Central memory CD4-positive, alpha-beta T cell (primary cell): Measurements from ENCODE around the gene SCIN.

Source experiments
- DNase-seq: peaks from one replicate; pipeline ENCODE4 v3.0.0; 2022

SCIN gene

GRCh38 chr7:12569673-12570072 is 847 bp upstream of the SCIN start:
- DNase-seq = no peak

- DNase-seq = no peak
Observed at GRCh38 chr7:12570168-12570533, 369 bp upstream of the SCIN start.

DNA sequence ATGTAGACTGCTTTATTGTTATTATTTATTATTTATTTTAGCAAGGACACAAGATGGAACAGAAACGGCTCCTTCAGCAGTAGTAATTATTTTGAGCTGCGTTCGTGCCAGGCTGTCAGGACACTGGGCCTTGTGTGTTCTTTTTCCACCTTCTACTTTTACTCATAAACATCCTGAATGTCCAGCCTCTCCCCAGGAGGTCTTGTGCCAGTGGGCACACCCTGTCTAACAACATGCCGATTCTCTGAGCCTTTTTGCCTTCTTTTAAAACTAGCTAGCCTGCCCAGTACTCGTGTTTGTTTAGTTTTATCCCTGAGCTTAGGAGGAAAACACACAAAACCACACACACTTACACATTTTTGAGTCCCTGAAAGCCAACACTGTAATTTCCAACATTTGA is 1.2 kb downstream of the SCIN start:
- DNase-seq = no peak

- DNase-seq = no peak
Observed at GRCh38 chr7:12572941-12573575, 2.5 kb downstream of the SCIN start.

- no peak for DNase-seq
Observed at GRCh38 chr7:12573885-12574284, 3.4 kb downstream of the SCIN start.

DNA sequence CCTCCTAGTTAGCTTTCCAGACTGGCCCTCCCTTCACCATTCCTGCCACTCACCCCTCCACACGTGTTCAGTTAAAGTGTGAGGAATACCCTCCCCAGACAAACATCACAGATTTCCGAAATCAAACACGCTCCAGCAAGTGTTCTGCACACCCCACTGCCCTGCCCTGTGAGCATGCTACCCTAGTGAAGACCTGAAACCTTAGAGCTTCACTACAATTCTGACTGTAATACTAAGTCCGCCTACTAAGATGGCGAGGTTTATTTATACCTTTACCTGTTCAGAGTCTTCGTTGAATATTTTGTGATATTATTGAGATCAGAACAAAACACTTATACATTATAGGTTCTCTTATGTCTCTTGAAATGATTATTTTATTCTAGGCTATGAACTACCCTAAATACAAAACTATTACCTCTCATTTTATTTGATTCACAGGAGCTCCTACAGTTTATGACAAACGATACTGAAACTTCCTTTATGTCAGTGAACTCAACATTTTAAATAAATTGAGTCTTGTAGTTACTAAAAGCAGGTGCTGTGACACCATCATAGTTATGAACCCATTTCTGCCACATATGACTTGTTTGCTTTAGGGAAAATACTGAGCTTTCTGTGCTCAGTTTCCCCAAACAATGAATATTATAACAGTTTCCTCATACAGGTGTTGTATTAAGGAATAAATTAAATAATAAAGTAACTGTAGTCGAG is 8.6 kb downstream of the SCIN start:
- no peak for DNase-seq

DNA sequence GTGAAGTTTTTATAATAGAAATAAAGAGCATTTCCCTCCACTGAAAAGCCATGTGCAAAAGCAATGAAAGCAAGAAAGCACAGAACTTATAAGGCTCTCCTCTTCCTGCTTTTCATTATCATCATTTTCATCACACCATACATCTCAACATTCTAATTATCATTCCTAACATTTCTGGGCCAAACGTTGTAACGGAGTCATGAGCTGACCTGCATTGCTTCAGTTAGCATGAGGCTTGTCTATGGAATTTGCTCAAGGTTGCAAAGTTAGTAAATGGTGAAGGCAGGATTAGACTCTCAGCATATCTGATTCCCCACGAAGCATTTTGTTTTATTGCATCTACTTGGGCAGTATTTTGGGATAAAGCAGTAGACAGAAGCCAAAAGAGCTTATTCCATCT is 11.4 kb downstream of the SCIN start:
- no peak for DNase-seq

DNA sequence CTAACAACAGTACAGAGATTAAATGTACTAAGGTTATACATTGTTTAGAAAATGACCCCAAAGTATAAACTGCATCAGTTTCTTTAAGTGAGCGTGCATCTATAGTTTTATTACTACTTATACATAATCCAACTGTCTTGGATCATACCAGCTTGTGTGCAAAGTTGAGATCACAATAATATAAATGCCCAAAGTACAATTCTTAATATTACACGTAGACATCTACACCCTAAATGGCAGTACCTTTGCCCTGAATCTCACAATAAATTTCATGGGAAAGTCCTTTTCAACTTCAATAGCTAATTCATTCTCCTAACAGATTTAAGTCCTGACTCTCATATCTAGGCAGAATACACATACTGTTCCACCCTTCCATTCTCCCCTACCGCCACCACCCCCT is 11.8 kb downstream of the SCIN start:
- DNase-seq = no peak

GRCh38 chr7:12583176-12583575 is 12.7 kb downstream of the SCIN start:
- no peak for DNase-seq

DNA sequence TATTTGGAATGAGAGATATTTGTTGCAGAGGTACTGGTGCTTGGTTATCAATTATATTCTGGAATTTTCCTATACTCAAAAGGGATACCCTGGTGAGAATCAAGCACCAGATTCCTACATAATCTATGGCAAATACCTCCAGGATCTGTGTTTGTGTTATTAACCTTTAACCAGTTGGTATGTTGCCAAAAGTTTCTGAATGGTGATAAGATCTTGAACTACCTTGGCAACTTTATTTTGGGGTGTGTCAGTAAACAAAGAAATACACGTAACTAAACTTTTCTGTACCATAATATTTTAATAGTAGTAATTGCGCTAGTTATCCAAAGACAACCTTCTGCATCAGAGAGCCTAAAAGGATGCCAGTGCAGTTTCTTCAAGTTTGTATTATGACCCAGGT is 13.4 kb downstream of the SCIN start:
- no peak for DNase-seq

DNA sequence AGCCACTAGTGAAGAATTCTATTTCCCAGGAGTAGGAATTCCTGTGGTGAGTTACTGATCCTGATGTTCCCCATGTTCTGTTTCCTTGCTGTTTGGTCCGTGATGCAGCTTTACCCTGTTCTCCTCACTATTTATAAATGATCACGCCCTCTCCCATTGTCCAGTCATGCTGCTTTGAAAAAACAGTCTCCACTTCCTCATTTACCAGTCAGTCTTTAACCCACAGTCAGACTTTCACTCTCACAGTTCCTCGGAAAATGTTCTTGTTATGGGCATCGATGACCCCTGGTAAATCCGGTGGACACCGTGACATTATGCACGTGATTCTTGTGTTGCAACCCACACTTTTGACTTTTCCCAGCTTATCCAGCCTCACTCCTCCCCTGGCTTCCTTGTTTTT is 14.4 kb downstream of the SCIN start:
- no peak for DNase-seq

- no peak for DNase-seq
Observed at GRCh38 chr7:12586271-12586670, 15.8 kb downstream of the SCIN start.

DNA sequence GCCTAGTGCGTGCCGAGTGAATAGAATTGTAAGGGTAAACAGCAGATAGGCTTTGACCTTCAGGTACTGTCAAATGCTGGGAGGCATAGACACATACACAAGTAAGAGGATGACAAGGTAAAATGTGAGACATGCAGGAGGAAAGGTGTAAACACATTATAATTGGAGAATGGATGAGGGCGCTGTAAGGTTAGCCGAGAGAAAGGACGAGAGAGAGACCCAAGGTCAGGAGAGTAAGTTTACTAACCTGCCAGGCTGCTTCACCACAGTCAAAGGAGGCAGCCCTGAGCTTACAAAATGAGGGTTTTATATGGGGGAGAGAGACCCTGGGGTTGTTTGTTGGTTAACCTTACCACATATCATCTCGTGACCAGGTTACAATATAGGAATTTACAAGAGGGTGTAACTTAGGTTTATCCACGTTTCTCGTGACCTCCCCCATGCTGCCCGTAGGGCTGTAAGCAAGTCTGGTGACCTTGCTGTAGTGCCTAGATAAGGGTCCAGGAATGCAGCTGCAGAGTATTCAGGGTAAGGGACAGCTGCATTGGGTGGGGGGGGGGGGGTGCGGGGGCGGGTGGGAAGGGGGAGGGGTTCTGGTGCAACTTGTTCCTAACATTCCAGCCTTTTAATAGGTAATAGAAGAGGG is 17.9 kb downstream of the SCIN start:
- DNase-seq = no peak

GRCh38 chr7:12590559-12590958 is 20.0 kb downstream of the SCIN start:
- no peak for DNase-seq

DNA sequence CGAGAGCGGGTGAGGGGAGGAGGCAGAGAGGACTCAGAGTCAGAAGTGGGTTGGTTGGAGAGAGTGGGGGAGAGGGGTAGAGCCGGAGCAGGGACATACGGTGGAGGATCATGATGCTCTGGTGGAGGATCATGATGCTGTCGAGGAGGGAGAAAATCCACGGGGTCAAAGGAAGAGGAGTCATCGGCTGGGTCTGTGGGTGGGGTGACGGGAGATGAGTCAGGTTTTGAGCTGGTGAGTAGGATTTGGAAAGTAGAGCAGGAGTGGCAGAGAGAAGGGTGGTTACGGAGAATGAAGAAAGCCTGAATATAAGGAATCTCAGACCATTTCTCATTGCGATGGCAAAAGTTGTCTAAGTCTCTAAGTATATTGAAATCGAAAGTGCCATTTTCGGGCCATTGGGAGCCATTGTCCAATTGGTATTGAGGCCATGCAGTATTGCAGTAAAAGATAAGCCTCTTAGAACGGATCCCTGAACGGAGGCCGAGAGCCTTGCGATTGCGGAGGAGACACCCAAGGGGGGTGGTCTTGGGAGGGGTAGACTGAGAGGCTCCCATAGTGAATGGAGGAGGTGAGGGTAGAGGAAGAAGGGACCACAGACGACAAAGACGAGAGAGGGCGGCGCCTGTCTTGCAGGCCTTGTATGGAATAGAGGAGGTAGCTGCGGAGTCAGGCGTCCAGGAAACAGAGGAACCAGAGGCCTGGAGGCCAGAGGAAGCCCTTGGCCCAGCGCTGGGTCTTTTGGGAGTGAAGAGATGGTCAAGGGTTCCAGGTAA is 23.8 kb downstream of the SCIN start:
- DNase-seq = no peak

DNA sequence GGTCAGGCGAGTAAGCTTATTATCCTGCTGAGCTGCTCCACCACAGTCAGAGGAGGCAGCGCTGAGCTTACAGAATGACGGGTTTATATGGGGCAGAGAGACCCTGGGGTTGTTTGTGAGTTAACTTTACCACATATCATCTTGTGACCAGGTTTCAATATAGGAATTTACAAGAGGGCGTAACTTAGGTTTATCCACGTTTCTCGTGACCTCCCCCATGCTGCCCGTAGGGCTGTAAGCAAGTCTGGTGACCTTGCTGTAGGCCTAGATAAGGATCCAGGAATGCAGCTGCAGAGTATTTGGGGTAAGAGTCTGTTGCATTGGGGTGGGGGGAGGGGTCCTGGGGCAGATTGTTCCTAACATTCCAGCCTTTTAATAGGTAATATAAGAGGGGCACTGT is 24.6 kb downstream of the SCIN start:
- DNase-seq = no peak

DNA sequence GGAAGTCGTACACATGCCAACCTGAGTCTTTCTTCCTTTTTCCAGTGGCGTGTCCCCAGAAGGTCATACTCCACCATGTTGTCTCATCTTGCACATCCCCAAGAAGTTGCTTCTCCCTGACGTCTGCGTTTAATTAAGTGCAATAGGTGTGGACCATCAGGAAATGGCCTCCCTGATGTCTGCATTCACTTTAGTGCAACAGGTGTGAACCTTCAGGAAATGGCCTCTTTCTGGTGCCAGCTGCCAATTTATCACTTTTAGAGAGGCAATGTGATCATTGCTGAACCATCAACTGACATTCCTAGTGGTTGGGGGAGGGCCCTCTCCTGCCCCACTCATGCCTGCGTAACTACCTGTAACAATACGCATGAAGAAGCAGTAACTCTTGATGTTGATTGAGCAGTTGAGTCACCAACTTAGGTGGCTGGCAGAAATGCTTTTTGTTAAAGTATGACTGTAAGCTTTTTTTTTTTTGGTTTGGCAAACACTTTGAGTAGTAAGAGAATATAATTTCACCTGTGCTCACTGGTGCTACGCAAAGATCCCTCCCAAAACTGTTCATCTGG is 25.8 kb downstream of the SCIN start:
- no peak for DNase-seq

GRCh38 chr7:12601302-12601869 is 30.9 kb downstream of the SCIN start:
- no peak for DNase-seq

DNA sequence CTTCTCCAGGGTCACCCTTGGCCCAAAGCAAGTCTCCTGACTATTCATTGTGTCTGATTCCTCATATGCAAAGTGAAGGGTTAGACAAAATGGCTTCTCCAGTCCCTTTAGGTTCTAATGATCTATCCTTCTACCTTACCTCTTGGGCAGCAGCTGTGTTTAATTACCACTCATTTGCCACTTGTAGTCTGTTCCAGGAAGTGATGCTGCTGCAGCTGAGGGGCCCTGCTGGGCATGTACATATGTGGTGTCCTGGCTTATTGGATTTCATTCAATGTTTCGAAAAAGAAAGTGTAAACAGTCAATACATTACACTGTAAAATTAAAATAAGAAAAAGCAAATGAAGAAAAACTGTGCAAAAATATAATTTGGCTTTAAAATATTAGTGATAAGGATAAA is 36.6 kb downstream of the SCIN start:
- no peak for DNase-seq

DNA sequence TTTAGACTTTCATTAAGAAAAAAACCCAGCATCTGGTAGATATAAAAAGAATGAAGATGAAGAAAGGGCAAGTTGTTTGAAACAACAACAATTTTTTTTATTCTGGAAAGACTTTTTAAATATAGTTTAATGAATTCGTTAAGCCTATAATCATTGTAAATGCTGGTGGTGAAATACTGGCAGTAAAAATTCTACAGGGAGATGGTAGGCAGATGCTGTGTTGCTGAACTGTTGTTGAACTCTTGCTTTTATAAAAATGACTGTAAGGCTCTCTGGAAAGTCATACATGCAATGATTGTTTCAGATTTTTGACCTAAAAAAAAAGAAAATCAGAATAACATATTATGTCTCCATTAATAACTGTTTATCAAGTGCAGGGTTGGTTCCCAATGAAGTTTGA is 39.0 kb downstream of the SCIN start:
- no peak for DNase-seq

DNA sequence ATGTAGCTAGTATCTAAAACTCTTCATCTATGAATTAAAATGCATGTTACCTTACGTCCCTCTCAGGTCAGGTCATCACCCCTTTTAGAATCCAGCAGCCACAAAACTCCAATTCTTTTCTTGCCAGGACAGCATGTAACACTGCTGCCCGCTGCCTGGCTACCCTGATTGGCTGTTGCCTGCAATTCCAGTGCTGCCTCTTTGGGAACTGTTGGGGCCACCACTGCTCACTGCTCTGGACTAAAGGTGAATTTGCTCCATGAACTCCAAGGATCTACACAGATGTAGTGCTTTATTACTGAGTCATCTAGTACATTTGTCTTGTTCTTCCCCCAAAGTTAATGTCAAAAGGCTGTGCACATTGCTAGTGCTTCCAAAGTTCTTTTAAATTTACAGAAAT is 40.4 kb downstream of the SCIN start:
- DNase-seq = no peak

DNA sequence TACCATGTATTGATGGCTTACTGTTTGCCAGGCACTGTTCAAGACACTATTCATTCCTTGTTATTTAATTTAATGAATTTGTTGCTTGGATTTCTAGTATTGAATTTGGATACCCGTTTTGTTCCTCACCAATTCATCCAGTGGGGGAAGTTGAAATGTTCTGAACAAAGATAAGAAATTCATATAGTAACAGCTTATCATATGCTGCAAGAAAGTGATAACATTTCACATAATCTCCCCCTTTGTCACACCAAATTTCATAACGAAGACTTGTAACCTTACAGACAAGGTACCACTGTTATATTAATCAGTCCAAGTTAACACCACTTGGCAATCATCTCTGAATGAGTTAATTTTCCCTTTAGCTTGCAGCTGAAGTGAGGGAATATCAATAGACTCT is 42.1 kb downstream of the SCIN start:
- DNase-seq = no peak

DNA sequence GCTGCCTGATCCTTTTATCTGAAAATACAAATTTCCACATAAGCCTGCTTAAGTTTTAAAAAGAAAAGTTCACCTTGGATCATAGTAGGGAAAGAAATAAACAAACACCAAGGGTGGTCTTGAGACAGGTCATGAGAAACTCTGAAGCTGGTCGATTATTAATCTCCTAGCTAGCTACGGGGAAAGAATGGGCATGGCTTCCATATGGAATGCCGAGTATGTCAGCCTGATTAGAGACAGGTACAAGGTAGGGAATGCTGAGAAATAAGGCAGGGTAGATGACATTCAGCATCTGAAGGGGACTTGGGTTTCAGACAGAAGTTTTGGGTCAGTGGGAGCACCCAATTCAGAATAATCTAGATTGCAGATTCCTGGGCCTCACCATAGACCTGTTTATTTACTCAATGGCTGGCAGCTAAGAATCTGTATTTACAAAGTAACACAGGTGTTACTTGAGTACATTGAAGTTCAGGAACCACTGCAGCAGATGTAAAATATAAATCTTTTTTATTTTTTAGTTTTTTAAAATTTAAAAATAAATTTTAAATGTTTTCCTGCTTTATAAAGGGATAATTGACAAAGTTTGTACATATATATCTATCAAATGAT is 49.0 kb downstream of the SCIN start:
- no peak for DNase-seq
